Right lobe of liver (tissue), 4 donors: ENCODE data around the gene RCN2.
"Not testable (repeated sequence)": the region's sequence is repeated elsewhere in the genome, so short reads cannot be mapped to it uniquely, and the experiment has no call there.

Experiments
- POLR2A ChIP-seq: fragments of 450-650 bp; IDR thresholded peaks from one replicate; pipeline ENCODE4 v1.6.1; 2017; ENCODE audit warnings: antibody characterized with exemption, mild to moderate bottlenecking
- TF ChIP-seq, protein P1 (sequence below), 4 donors: fragments of 200-600 bp in 3 of 4; fragments of 450-650 bp in 1 of 4; IDR thresholded peaks; one replicate each; pipeline versions ENCODE4 v1.5.1 to v1.8.0; 2016 to 2022; ENCODE audit warnings: antibody characterized with exemption in 4 of 4, mild to moderate bottlenecking in 2 of 4
- donor health status: DM: no; HTN: no; CAD: no.
- donor health status: DM: no; HTN: no; CAD: no.
- donor health status: DM: no; HTN: yes; CAD: no.

DNA sequence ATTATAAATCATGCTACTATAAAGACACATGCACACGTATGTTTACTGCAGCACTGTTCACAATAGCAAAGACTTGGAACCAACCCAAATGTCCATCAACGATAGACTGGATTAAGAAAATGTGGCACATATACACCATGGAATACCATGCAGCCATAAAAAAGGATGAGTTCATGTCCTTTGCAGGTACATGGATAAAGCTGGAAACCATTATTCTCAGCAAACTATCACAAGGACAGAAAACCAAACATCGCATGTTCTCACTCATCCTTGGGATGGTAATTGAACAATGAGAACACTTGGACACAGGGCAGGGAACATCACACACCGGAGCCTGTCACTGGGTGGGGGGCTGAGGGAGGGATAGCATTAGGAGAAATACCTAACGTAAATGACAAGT is 38.7 kb upstream of the RCN2 start:
- TF ChIP-seq, protein P1, sequence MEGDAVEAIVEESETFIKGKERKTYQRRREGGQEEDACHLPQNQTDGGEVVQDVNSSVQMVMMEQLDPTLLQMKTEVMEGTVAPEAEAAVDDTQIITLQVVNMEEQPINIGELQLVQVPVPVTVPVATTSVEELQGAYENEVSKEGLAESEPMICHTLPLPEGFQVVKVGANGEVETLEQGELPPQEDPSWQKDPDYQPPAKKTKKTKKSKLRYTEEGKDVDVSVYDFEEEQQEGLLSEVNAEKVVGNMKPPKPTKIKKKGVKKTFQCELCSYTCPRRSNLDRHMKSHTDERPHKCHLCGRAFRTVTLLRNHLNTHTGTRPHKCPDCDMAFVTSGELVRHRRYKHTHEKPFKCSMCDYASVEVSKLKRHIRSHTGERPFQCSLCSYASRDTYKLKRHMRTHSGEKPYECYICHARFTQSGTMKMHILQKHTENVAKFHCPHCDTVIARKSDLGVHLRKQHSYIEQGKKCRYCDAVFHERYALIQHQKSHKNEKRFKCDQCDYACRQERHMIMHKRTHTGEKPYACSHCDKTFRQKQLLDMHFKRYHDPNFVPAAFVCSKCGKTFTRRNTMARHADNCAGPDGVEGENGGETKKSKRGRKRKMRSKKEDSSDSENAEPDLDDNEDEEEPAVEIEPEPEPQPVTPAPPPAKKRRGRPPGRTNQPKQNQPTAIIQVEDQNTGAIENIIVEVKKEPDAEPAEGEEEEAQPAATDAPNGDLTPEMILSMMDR (IDR thresholded peaks at IDR 0.05), result not testable (repeated sequence)
- not testable (repeated sequence) for TF ChIP-seq POLR2A
